Measurements from ENCODE around the gene C5orf34. TPM values are rescaled to one million over a fixed set of nuclear protein-coding genes. Genes with fewer than 3 reads are reported as not detected.

C5orf34 gene
- total and polyA plus RNA-seq, 2 donors (not counting 3 experiments of a cell fraction or from before 2014, with no cell fraction given) = 2.1 to 6.5 TPM

DNA sequence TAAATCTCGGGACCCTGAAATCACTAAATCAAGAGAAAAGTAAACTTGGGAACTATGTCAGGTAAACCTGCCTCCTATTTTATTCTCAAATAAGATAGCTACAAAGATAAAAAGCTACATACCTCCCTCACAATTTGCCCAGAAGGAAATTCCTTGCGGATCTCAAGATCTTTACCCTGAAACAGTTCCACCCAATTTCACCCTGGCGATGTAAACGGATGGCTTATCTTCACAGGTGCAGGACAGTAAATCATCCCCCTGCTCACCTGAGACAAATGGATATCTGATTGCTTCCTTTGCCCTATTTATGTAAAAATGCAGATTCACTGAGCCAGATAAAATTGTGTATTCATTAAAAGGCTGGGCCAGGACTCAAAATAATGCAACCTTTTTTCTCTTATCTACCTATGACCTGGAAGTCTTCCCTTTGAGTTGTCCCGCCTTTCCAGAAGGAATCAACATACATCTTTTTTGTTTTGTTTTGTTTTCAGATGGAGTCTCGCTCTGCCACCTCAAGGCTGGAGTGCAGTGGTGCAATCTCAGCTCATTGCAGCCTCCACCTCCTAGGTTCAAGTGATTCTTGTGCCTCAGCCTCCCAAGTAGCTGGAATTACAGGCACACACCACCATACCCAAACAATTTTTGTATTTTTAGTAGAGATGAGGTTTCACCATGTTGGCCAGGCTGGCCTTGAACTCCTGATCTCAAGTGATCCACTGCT lies 45.1 kb downstream of the C5orf34 start:
- Histone ChIP-seq H3K36me3 (ENCODE audit: control insufficient read depth in 2 of 2, extremely low read depth in 1 of 2, insufficient read depth in 2 of 2, low read length in 2 of 2) (no peaks in the 10 kb centered on the region), H3K27me3 (ENCODE audit: control insufficient read depth in 2 of 2, insufficient read depth in 2 of 2, low read length in 2 of 2) (no peaks in the 10 kb centered on the region), H2AFZ (ENCODE audit: low read depth, low read length) (no peak overlapping the region), H3K9me3 (replicated peaks; ENCODE audit: control insufficient read depth, insufficient read depth, low read length) (peaks cover 2% of the 10 kb centered on the region), H4K20me1 (replicated peaks; ENCODE audit: control insufficient read depth, extremely low read depth, insufficient read depth, low read length) (no peaks in the 10 kb centered on the region), H3K27ac (ENCODE audit: insufficient read depth, low read depth, low read length) (no peak overlapping the region), H3K4me2 (ENCODE audit: insufficient read depth, low read length) (no peak overlapping the region), H3K9ac (replicated peaks; ENCODE audit: extremely low read depth, insufficient read depth, low read length) (no peak overlapping the region), H3K79me2 (ENCODE audit: control insufficient read depth, insufficient read depth, low read length) (no peaks in the 10 kb centered on the region), H3K4me1 (ENCODE audit: control insufficient read depth, extremely low read depth, insufficient read depth, low read length) (no peaks in the 10 kb centered on the region), H3K4me3 (replicated peaks in 1 of 3; ENCODE audit: insufficient read depth in 1 of 3, low read depth in 1 of 3, low read length in 3 of 3) (no peak overlapping the region), H3K9me1 (replicated peaks; ENCODE audit: control insufficient read depth, extremely low read depth, insufficient read depth, low read length) (no peaks in the 10 kb centered on the region)
- ChIA-PET POLR2A (no interaction called here), CTCF (interaction anchor here (1.8 kb wide), 1 partner anchor 15 kb away, joined by 11 read pairs; the partner anchor contains the start of gene TMEM267)
- no TSS peak for BruUV-seq (replicated peaks)
- TF ChIP-seq EZH2 (IDR thresholded peaks at IDR 0.05; ENCODE audit: borderline replicate concordance, low read depth, low read length, severe bottlenecking) (no peak), JUN (IDR thresholded peaks at IDR 0.05; ENCODE audit: borderline replicate concordance, insufficient read depth, insufficient read length, low read depth) (no peak), POLR2AphosphoS5 (IDR thresholded peaks at IDR 0.05; ENCODE audit: insufficient read depth, low read depth, low read length) (no peak), MYC (IDR thresholded peaks at IDR 0.05; ENCODE audit: low read depth, low read length) (no peak), GATA2 (IDR thresholded peaks at IDR 0.05; ENCODE audit: insufficient read depth, insufficient read length, low read depth, low read length) (no peak), FOS (IDR thresholded peaks at IDR 0.05; ENCODE audit: borderline replicate concordance, insufficient read depth, low read length) (no peak), POLR2A (IDR thresholded peaks at IDR 0.05; ENCODE audit: low read depth, low read length) (no peak)
- TF ChIP-seq, protein P1, sequence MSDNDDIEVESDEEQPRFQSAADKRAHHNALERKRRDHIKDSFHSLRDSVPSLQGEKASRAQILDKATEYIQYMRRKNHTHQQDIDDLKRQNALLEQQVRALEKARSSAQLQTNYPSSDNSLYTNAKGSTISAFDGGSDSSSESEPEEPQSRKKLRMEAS (IDR thresholded peaks at IDR 0.05; ENCODE audit: insufficient read depth, insufficient read length) = no peak
- TF ChIP-seq, protein P2, sequence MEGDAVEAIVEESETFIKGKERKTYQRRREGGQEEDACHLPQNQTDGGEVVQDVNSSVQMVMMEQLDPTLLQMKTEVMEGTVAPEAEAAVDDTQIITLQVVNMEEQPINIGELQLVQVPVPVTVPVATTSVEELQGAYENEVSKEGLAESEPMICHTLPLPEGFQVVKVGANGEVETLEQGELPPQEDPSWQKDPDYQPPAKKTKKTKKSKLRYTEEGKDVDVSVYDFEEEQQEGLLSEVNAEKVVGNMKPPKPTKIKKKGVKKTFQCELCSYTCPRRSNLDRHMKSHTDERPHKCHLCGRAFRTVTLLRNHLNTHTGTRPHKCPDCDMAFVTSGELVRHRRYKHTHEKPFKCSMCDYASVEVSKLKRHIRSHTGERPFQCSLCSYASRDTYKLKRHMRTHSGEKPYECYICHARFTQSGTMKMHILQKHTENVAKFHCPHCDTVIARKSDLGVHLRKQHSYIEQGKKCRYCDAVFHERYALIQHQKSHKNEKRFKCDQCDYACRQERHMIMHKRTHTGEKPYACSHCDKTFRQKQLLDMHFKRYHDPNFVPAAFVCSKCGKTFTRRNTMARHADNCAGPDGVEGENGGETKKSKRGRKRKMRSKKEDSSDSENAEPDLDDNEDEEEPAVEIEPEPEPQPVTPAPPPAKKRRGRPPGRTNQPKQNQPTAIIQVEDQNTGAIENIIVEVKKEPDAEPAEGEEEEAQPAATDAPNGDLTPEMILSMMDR (IDR thresholded peaks at IDR 0.05; ENCODE audit: extremely low read depth in 1 of 2, insufficient read depth in 1 of 2, low read depth in 1 of 2, low read length in 2 of 2) = no peak
- intact Hi-C loops (cut with micrococcal nuclease) = no loop called here
- dilution Hi-C loops (cut with MboI; ENCODE audit: extremely low pct_ligation_motif_present, low sequenced_read_pairs) = no loop called here
- DNase-seq (ENCODE audit: low read depth, low spot score) (no peak), FAIRE-seq (no peak)
